ENCODE data around the gene CD300LB. TPM values are rescaled to one million over a fixed set of nuclear protein-coding genes. Genes with fewer than 3 reads are reported as not detected.

Gene CD300LB
- total and polyA plus RNA-seq, 7 donors: 0.33 to 1.1 (median 0.51) TPM; not detected in 1

DNA sequence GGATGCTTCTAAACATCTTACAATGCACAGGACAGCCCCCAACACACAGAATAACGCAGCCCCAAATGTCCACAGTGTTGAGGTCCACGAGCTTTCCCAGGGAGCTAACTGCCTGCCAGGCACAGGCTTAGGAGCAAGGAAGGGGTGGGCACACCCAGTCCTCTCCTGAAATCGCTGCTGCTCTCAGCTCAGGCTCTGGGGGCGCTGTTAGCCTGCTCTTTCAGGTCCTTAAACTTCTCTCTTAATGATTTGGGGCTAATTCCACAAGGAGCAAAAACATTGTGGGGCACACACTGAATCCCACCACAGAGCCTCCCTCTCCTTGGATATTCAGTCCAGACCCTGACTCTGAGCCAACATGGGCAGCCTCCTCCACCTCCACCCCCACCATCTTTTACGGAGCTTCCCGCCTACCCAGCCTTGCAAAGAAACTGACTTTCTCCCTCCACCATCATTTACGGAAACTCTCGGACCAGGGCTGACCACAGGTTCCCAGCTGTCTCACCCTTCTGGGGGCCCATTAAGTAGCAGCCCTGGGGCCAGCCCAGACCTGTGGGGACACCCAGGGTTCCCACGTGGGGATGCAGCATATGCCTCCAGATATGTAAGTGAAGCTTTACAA lies 35.0 kb upstream of the CD300LB start:
- Histone ChIP-seq H3K36me3 (no peaks in the 10 kb centered on the region), H3K4me3 (no peak overlapping the region), H3K27ac (no peak overlapping the region), H3K27me3 (peaks cover 0 to 13% (median 0%) of the 10 kb centered on the region in 3 donors), H3K9me3 (no peaks in the 10 kb centered on the region), H3K4me1 (no peaks in the 10 kb centered on the region)
- TF ChIP-seq POLR2A (IDR thresholded peaks at IDR 0.05) (no peak), POLR2AphosphoS5 (IDR thresholded peaks at IDR 0.05) (no peak)
- TF ChIP-seq, protein P1, sequence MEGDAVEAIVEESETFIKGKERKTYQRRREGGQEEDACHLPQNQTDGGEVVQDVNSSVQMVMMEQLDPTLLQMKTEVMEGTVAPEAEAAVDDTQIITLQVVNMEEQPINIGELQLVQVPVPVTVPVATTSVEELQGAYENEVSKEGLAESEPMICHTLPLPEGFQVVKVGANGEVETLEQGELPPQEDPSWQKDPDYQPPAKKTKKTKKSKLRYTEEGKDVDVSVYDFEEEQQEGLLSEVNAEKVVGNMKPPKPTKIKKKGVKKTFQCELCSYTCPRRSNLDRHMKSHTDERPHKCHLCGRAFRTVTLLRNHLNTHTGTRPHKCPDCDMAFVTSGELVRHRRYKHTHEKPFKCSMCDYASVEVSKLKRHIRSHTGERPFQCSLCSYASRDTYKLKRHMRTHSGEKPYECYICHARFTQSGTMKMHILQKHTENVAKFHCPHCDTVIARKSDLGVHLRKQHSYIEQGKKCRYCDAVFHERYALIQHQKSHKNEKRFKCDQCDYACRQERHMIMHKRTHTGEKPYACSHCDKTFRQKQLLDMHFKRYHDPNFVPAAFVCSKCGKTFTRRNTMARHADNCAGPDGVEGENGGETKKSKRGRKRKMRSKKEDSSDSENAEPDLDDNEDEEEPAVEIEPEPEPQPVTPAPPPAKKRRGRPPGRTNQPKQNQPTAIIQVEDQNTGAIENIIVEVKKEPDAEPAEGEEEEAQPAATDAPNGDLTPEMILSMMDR (IDR thresholded peaks at IDR 0.05): peak in 3 of 4 experiments; percentile 12 to 40 (median 33)
- intact Hi-C loops (cut with DNase I): loop anchor here (10.0 kb wide), 1 partner anchor 169 kb away; the partner anchor contains the start of gene RAB37
- WGBS, 2 donors: 40 to 45% methylated on average over 9 of the region's 9 CpGs
- DNase-seq: no peak

DNA sequence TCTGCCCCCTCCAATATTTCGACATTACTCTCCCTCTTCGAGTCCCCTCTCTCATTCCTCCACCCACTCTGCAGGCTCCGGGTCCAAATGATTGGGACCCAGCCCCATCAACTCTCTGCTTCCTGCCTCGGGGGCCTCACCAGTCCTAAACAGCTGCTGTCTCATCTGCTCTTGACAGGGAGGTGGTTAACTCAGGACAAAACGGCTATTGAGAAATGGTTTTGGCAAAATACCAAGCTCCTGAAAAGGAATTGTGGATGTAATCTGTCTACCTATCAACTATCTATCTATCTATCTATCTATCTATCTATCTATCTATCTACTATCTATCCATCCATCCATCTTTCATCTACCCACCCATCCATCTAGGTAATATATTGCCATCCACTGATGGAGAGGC lies 33.9 kb upstream of the CD300LB start:
- Histone ChIP-seq H3K4me3 (no peak overlapping the region), H3K9me3 (no peaks in the 10 kb centered on the region), H3K36me3 (no peaks in the 10 kb centered on the region), H3K4me1 (no peaks in the 10 kb centered on the region), H3K27me3 (peaks cover 0 to 14% (median 0%) of the 10 kb centered on the region in 3 donors), H3K27ac (no peak overlapping the region)
- WGBS, 2 donors: 28 to 59% methylated on average over 5 of the region's 5 CpGs
- intact Hi-C loops (cut with DNase I): loop anchor here (10.0 kb wide), 1 partner anchor 170 kb away; the partner anchor contains the start of gene RAB37
- TF ChIP-seq POLR2AphosphoS5 (IDR thresholded peaks at IDR 0.05): no peak
- TF ChIP-seq EP300 (IDR thresholded peaks at IDR 0.05): no peak
- TF ChIP-seq POLR2A (IDR thresholded peaks at IDR 0.05): no peak
- TF ChIP-seq, protein P1 (IDR thresholded peaks at IDR 0.05): no peak
- no peak for DNase-seq

DNA sequence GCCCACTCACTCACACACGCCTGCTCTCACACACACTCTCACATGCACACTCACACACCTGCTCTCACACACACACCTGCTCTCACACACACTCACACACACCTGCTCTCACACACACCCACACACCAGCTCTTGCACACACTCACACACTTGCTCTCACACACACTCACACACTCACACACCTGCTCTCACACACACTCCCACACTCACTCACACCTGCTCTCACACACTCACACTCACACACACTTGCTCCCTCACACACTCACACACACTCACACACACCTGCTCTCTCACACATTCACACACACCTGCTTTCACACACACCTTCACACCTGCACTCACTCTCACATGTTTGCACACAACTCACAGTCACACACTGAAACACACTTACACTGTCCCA lies 32.1 kb upstream of the CD300LB start:
- Histone ChIP-seq H3K4me3 (no peak overlapping the region), H3K36me3 (no peaks in the 10 kb centered on the region), H3K9me3 (no peaks in the 10 kb centered on the region), H3K27ac (no peak overlapping the region), H3K4me1 (no peaks in the 10 kb centered on the region), H3K27me3 (peaks cover 0 to 14% (median 0%) of the 10 kb centered on the region in 3 donors)
- DNase-seq: no peak
- TF ChIP-seq EP300 (IDR thresholded peaks at IDR 0.05) (no peak), POLR2A (IDR thresholded peaks at IDR 0.05) (no peak), POLR2AphosphoS5 (IDR thresholded peaks at IDR 0.05) (no peak)
- TF ChIP-seq, protein P1 (IDR thresholded peaks at IDR 0.05): no peak
- intact Hi-C loops (cut with DNase I): loop anchor here (10.0 kb wide), 1 partner anchor 171 kb away; the partner anchor contains the start of gene RAB37
- WGBS, 2 donors: 89 to 92% methylated on average over 1 of the region's 1 CpG

DNA sequence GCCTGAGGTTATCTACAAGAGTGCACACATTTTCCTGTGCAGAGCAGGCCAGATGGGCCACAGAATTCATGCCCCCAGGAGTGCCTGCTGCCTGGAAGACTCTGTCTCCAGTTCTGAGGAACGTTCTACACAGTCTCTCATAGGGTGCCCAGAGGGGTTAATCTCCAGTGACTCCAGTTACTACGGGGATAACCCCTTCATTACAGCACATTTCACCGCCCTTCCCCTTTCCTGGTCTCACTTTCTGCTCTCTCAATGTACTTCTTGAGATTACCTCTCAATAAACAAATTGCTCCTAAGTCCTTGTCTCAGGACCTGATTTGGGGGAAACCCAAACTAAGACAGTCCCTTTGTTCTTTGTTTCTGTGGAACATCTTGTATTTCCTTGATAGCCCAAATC lies 30.3 kb upstream of the CD300LB start:
- no peak overlapping the region for H3K4me3 ChIP-seq
- H3K27ac ChIP-seq: no peak overlapping the region
- no peaks in the 10 kb centered on the region for H3K9me3 ChIP-seq
- intact Hi-C loops (cut with DNase I): loop anchor here (10.0 kb wide), 1 partner anchor 173 kb away; the partner anchor contains the start of gene RAB37
- no peaks in the 10 kb centered on the region for H3K4me1 ChIP-seq
- DNase-seq: no peak
- WGBS, 2 donors: 50 to 59% methylated on average over 3 of the region's 3 CpGs
- H3K27me3 ChIP-seq: peaks cover 0 to 14% (median 0%) of the 10 kb centered on the region in 3 donors
- H3K36me3 ChIP-seq: no peaks in the 10 kb centered on the region
- TF ChIP-seq, protein P1 (IDR thresholded peaks at IDR 0.05): no peak
- TF ChIP-seq POLR2AphosphoS5 (IDR thresholded peaks at IDR 0.05) (no peak), POLR2A (IDR thresholded peaks at IDR 0.05) (no peak), EP300 (IDR thresholded peaks at IDR 0.05) (no peak)

All from sigmoid colon (tissue), 7 donors.